Fibroblast of lung (primary cell): ENCODE results near the gene ACADSB. TPM values are rescaled to one million over a fixed set of nuclear protein-coding genes. Genes with fewer than 3 reads are reported as not detected.

Source experiments
- DNase-seq, 2 donors: peaks; one replicate each; pipeline versions ENCODE4 v3.0.0 to v3.0.0-alpha.2; 2010; ENCODE audit warnings: low read depth in 2 of 2
- H2AFZ ChIP-seq: 2 replicates; pipeline ENCODE4 v1.5.1; 2012; ENCODE audit warnings: low read length, control low read depth, inconsistent platforms
- H3K27ac ChIP-seq: 2 replicates; pipeline ENCODE4 v1.5.1; 2011; ENCODE audit warnings: low read length, control low read depth; ENCODE audit not compliant: insufficient read depth
- H3K27me3 ChIP-seq: 2 replicates; pipeline ENCODE4 v1.5.1; 2011; ENCODE audit warnings: mild to moderate bottlenecking, low read length; ENCODE audit not compliant: control insufficient read depth, insufficient read depth
- H3K36me3 ChIP-seq: 2 replicates; pipeline ENCODE4 v1.5.1; 2011; ENCODE audit warnings: low read length; ENCODE audit not compliant: control insufficient read depth, insufficient read depth
- H3K4me1 ChIP-seq: 2 replicates; pipeline ENCODE4 v1.5.1; 2011; ENCODE audit warnings: low read length; ENCODE audit not compliant: control insufficient read depth, insufficient read depth; ENCODE audit errors: extremely low read depth
- H3K4me2 ChIP-seq: 2 replicates; pipeline ENCODE4 v1.5.1; 2011; ENCODE audit warnings: low read length, control low read depth; ENCODE audit not compliant: insufficient read depth; ENCODE audit errors: extremely low read depth
- H3K4me3 ChIP-seq, 4 experiments: fragments of 200-600 bp in 1 of 4; sonication (generic) in 1 of 4; replicated peaks in 1 of 4; 2 replicates each; pipeline ENCODE4 v1.5.1; 2011 to 2016; ENCODE audit warnings: low read length in 4 of 4, low read depth in 3 of 4, mild to moderate bottlenecking in 3 of 4, control low read depth in 2 of 4, inconsistent platforms in 1 of 4, mixed read lengths in 1 of 4; ENCODE audit not compliant: insufficient read depth in 1 of 4; ENCODE audit errors: control extremely low read depth in 1 of 4
- H3K79me2 ChIP-seq: 2 replicates; pipeline ENCODE4 v1.5.1; 2012; ENCODE audit warnings: mild to moderate bottlenecking, low read length, inconsistent platforms; ENCODE audit not compliant: control insufficient read depth, insufficient read depth
- H3K9ac ChIP-seq: 2 replicates; pipeline ENCODE4 v1.5.1; 2011; ENCODE audit warnings: mild to moderate bottlenecking, low read length, control low read depth; ENCODE audit not compliant: insufficient read depth
- H3K9me3 ChIP-seq: 2 replicates; pipeline ENCODE4 v1.5.1; 2012; ENCODE audit warnings: low read depth, low read length; ENCODE audit not compliant: control insufficient read depth, insufficient read depth
- H4K20me1 ChIP-seq: 2 replicates; pipeline ENCODE4 v1.5.1; 2011; ENCODE audit warnings: low read length; ENCODE audit not compliant: control insufficient read depth, insufficient read depth; ENCODE audit errors: extremely low read depth
- CTCF ChIP-seq, 2 donors: IDR thresholded peaks in 1 of 2; conservative IDR thresholded peaks in 1 of 2; 1 replicate in 1 of 2; 2 replicates in 1 of 2; pipeline ENCODE4 v1.5.1; 2011 to 2012; ENCODE audit warnings: low read length in 2 of 2, control low read depth in 1 of 2, inconsistent platforms in 1 of 2, low read depth in 1 of 2, mild to moderate bottlenecking in 1 of 2
- EZH2 ChIP-seq: IDR thresholded peaks from 2 replicates; pipeline ENCODE4 v1.5.1; 2012; ENCODE audit warnings: low read length, control low read depth, mild to moderate bottlenecking; ENCODE audit errors: missing control alignments
- polyA plus RNA-seq, 2 donors: library from polyadenylated mRNA; depleted of rRNA in 1 of 2; stranded (reverse) in 1 of 2; unstranded in 1 of 2; fragments of >200 nt; gene quantifications; 2 replicates each; pipeline ENCODE4 v1.2.1, GENCODE V29; 2011 to 2012; ENCODE audit warnings: missing spikeins in 1 of 2
- total RNA-seq: library from RNA; depleted of rRNA; stranded (reverse); fragments of >200 nt; gene quantifications from 2 replicates; pipeline ENCODE4 v1.2.1, GENCODE V29; 2014

ACADSB gene
- total and polyA plus RNA-seq, 2 donors (not counting 1 experiment from before 2014, with no cell fraction given) = 5.6 to 11.3 TPM

DNA sequence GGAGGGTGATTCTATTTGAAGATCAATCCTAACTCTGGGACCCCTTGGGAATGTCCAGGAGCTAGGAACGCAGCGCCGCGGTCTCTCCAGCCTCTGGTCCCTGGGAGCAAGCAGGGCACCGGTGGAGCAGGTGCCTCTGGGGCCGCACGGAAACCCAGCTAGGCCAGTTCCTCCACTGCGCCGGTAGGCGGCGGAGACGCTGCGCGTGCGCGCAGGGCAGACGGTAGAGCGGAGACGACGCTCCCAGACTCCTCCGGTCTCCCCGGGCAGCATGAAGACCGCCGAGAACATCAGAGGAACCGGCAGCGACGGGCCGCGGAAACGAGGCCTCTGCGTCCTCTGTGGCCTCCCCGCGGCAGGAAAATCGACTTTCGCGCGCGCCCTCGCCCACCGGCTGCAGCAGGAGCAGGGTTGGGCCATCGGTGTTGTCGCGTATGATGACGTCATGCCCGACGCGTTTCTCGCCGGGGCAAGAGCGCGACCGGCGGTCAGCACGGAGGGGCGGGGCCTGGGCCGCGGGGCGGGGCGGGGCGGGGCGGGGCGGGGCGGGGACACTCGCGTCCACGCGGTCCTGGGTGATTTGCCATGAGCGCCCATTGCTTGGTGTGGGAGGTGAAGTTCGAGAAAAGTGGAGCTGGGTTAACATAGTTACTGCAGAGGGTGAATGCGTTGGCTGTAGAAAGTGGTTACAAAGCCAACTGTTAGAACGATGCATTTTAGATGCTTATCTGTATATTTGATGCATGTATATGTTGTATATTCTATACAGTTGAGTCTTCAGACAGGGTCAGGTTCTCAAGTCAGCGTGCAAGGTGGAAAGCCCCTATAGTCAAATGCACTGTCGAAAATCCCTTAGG lies 28.4 kb upstream of the ACADSB start, which contains the start of gene PSTK:
PSTK (plus strand) TSS at position 193 of the 857 bp plus-strand sequence; CDS start at position 272, 79 bp downstream.
- H3K9me3 ChIP-seq = no peaks in the 10 kb centered on the region
- peak; percentile 91 to 94 for DNase-seq
- TF ChIP-seq CTCF (conservative IDR thresholded peaks at IDR 0.05 in 1 of 2, IDR thresholded peaks at IDR 0.05 in 1 of 2; ENCODE audit: low read depth in 1 of 2, low read length in 2 of 2) (peak; percentile 92 to 95), EZH2 (no peak)
- peak within 1 kb of the TSS; percentile 91 for H2AFZ ChIP-seq
- peak within 1 kb of the TSS; percentile 95 for H3K9ac ChIP-seq
- no peaks in the 10 kb centered on the region for H4K20me1 ChIP-seq
- peak within 1 kb of the TSS; percentile 94 for H3K27ac ChIP-seq
- peak within 1 kb of the TSS; percentile 98 for H3K4me2 ChIP-seq
- no peaks in the 10 kb centered on the region for H3K79me2 ChIP-seq
- peak within 1 kb of the TSS; percentile 69 to 90 (median 73) for H3K4me3 ChIP-seq
- H3K4me1 ChIP-seq = no peaks in the 10 kb centered on the region
- H3K27me3 ChIP-seq = no peaks in the 10 kb centered on the region
- peaks cover 2% of the 10 kb centered on the region for H3K36me3 ChIP-seq

DNA sequence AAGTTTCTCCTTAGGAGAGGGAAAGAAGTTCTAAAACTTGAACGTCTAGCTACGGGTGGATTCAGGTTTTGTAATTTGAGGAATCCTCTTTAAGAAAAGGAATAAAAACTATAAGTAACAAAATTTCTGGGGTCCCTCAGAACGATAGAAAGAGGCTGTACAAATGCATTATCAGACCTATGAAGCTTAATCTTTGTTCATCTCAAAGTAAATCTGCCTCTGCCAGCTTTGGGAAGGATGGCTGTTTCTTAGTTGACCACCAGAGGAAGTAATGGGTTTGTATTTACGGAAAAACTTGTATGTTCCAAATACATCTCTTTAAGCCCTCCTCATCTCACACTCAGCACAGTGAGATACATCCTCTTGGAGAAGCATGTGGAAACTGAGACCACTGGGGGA lies 27.7 kb upstream of the ACADSB start:
- TF ChIP-seq EZH2 = no peak
- TF ChIP-seq CTCF (conservative IDR thresholded peaks at IDR 0.05 in 1 of 2, IDR thresholded peaks at IDR 0.05 in 1 of 2; ENCODE audit: low read depth in 1 of 2, low read length in 2 of 2) = peak; percentile 53 to 72
- Histone ChIP-seq H3K79me2 (no peaks in the 10 kb centered on the region), H2AFZ (peak overlapping the region; percentile 77), H3K4me3 (peak overlapping the region; percentile 51 to 90 (median 66)), H3K27ac (no peak overlapping the region), H3K27me3 (no peaks in the 10 kb centered on the region), H3K4me2 (peak overlapping the region; percentile 98), H4K20me1 (no peaks in the 10 kb centered on the region), H3K9ac (no peak overlapping the region), H3K4me1 (no peaks in the 10 kb centered on the region), H3K36me3 (peaks cover 2% of the 10 kb centered on the region), H3K9me3 (no peaks in the 10 kb centered on the region)
- peak; percentile 48 to 62 for DNase-seq

DNA sequence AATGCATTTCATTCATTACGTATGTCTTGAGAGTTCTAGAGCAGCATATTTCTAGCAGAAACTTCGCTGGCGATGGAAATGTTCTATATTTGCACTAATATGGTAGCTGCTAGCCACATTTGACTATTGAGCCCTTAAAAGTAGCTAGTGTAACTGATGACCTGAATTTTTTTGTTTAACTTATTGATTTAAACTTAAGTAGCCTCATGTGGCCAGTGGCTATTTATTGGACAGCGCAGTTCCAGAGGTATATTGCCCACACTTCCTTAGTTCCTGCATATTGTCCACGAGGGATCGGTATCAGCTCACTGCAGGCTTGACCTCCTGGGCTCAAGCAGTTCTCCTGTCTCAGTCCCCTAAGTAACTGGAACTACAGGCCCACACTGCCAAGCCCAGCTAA lies 24.9 kb upstream of the ACADSB start:
- TF ChIP-seq EZH2 (no peak), CTCF (conservative IDR thresholded peaks at IDR 0.05 in 1 of 2, IDR thresholded peaks at IDR 0.05 in 1 of 2; ENCODE audit: low read depth in 1 of 2, low read length in 2 of 2) (no peak)
- H3K27ac ChIP-seq = no peak overlapping the region
- no peak overlapping the region for H2AFZ ChIP-seq
- no peak overlapping the region for H3K9ac ChIP-seq
- H3K27me3 ChIP-seq = no peaks in the 10 kb centered on the region
- no peak for DNase-seq
- peaks cover 2% of the 10 kb centered on the region for H3K36me3 ChIP-seq
- H3K4me1 ChIP-seq = no peaks in the 10 kb centered on the region
- no peaks in the 10 kb centered on the region for H4K20me1 ChIP-seq
- no peaks in the 10 kb centered on the region for H3K79me2 ChIP-seq
- no peak overlapping the region for H3K4me2 ChIP-seq
- no peak overlapping the region for H3K4me3 ChIP-seq
- H3K9me3 ChIP-seq = no peaks in the 10 kb centered on the region
